Diencephalon (tissue), 1 donor: ENCODE data around the gene AQP4. TPM values are rescaled to one million over a fixed set of nuclear protein-coding genes. Genes with fewer than 3 reads are reported as not detected.

Experiments
- total RNA-seq: library from RNA; depleted of rRNA; stranded (reverse); fragments of >200 nt; gene quantifications from one replicate; pipeline ENCODE4 v1.2.3, GENCODE V29; 2014

AQP4 gene, protein sequence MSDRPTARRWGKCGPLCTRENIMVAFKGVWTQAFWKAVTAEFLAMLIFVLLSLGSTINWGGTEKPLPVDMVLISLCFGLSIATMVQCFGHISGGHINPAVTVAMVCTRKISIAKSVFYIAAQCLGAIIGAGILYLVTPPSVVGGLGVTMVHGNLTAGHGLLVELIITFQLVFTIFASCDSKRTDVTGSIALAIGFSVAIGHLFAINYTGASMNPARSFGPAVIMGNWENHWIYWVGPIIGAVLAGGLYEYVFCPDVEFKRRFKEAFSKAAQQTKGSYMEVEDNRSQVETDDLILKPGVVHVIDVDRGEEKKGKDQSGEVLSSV
- 549 TPM for total RNA-seq

GRCh38 chr18:26865557-26865956 lies at the start of gene AQP4:
Gene AQP4 (minus strand): TSS chr18:26865707. CDS start chr18:26865689, 18 bp downstream.

